CD4-positive, alpha-beta T cell (primary cell): ENCODE results near the gene GJC3. TPM values are rescaled to one million over a fixed set of nuclear protein-coding genes. Genes with fewer than 3 reads are reported as not detected.

Experiments
- ATAC-seq: fragments of 200-7000 bp; cut with Tn5 transposase; one replicate; pipeline ENCODE4 v1.10.0; 2022; ENCODE audit warnings: mild to moderate bottlenecking; ENCODE audit not compliant: poor library complexity
- CTCF ChIA-PET: fragments of 350-600 bp; sonication (Branson Sonifier 250); formaldehyde crosslinking; loops from one replicate; lab custom pipeline; 2021; ENCODE audit warnings: antibody characterized with exemption, inconsistent platforms; lab: Charles Lee
- POLR2A ChIA-PET: fragments of 350-600 bp; sonication (Branson Sonifier 250); formaldehyde crosslinking; loops from one replicate; lab custom pipeline; 2021; ENCODE audit warnings: antibody characterized with exemption, inconsistent platforms; lab: Charles Lee
- DNase-seq, 14 experiments: peaks; one replicate each; pipeline ENCODE4 v3.0.0-alpha.2; 2013 to 2020; ENCODE audit warnings: mixed read lengths in 2 of 14
- H3K27ac ChIP-seq, 2 donors: one replicate each; pipeline versions ENCODE4 v1.5.1 to v1.7.0; 2013; ENCODE audit warnings: low read length in 2 of 2, low read depth in 1 of 2, mild to moderate bottlenecking in 1 of 2
- H3K27me3 ChIP-seq, 2 experiments: 1 replicate in 1 of 2; 2 replicates in 1 of 2; pipeline versions ENCODE4 v1.6.1 to v1.7.0; 2013; ENCODE audit warnings: low read length in 2 of 2, control low read depth in 1 of 2, mild to moderate bottlenecking in 1 of 2, moderate library complexity in 1 of 2; ENCODE audit not compliant: insufficient read depth in 2 of 2, control insufficient read depth in 1 of 2
- H3K36me3 ChIP-seq: one replicate; pipeline ENCODE4 v1.6.1; 2013; ENCODE audit warnings: low read length, control low read depth; ENCODE audit not compliant: insufficient read depth
- H3K4me1 ChIP-seq: one replicate; pipeline ENCODE4 v1.6.1; 2013; ENCODE audit warnings: low read length, control low read depth; ENCODE audit not compliant: insufficient read depth
- H3K4me3 ChIP-seq: one replicate; pipeline ENCODE4 v1.5.1; 2013; ENCODE audit warnings: mild to moderate bottlenecking, low read length, moderate library complexity
- H3K9me3 ChIP-seq, 2 experiments: 1 replicate in 1 of 2; 2 replicates in 1 of 2; pipeline versions ENCODE4 v1.6.1 to v1.7.0; 2013; ENCODE audit warnings: low read length in 2 of 2, mild to moderate bottlenecking in 2 of 2, control low read depth in 1 of 2, moderate library complexity in 1 of 2; ENCODE audit not compliant: control insufficient read depth in 1 of 2, insufficient read depth in 1 of 2
- H3K27ac Mint-ChIP-seq: one replicate; pipeline ENCODE4 v1.8.0; 2020; ENCODE audit warnings: mixed read lengths
- H3K27me3 Mint-ChIP-seq: one replicate; pipeline ENCODE4 v1.8.0; 2021; ENCODE audit warnings: mixed read lengths
- H3K36me3 Mint-ChIP-seq: one replicate; pipeline ENCODE4 v1.8.0; 2021; ENCODE audit warnings: low read depth, mixed read lengths
- H3K4me1 Mint-ChIP-seq: one replicate; pipeline ENCODE4 v1.8.0; 2021; ENCODE audit warnings: low read depth, mixed read lengths
- H3K4me3 Mint-ChIP-seq: one replicate; pipeline ENCODE4 v1.8.0; 2020; ENCODE audit warnings: mild to moderate bottlenecking, mixed read lengths
- H3K9me3 Mint-ChIP-seq: one replicate; pipeline ENCODE4 v1.8.0; 2020; ENCODE audit warnings: mixed read lengths
- intact Hi-C, 2 experiments: fragments of 100-400 bp; cut with DNase I in 1 of 2; cut with micrococcal nuclease in 1 of 2; formaldehyde crosslinking; loops; one replicate each; pipeline versions ENCODE4 v1.15.1 to v1.9.0; 2023 to 2025; cut with DNase I, micrococcal nuclease
- total RNA-seq, 174 experiments: library from RNA in 2 of 174; stranded (reverse) in 2 of 174; gene quantifications; one replicate each; pipeline ENCODE4 v1.2.3 and lab custom pipeline; 2021 to 2026
- TF ChIP-seq, protein P1 (sequence below): fragments of 200-600 bp; IDR thresholded peaks from one replicate; pipeline ENCODE4 v1.8.0; 2022; ENCODE audit warnings: antibody characterized with exemption, mild to moderate bottlenecking

The GJC3 gene
- total RNA-seq, 2 experiments from 2014 or later: 0.25 to 0.36 TPM

DNA sequence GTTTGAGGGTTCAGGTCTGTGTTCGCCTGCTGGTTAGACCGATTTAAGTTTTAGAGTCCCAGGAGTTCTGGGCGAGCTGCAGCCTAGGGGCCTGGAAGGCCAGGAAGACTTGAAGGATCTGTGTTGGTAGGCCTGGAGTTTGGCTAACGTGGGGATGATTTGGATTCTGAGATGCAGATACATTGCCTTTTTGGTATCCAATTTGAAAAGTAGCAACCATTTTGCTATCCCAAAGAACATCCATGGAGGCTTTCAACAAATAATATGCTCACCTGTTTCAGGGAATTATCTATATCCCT, 9.7 kb downstream of the GJC3 start:
- intact Hi-C loops: loop anchor here (5.0 to 10.0 kb wide), 4 partner anchors 133 to 508 kb away; partner anchors contain the start of genes COPS6 (in 1 of the 2), MEPCE (in 1 of the 2), ZCWPW1 (in 1 of the 2) and ZNF3 (in 1 of the 2)
- no peak for DNase-seq

DNA sequence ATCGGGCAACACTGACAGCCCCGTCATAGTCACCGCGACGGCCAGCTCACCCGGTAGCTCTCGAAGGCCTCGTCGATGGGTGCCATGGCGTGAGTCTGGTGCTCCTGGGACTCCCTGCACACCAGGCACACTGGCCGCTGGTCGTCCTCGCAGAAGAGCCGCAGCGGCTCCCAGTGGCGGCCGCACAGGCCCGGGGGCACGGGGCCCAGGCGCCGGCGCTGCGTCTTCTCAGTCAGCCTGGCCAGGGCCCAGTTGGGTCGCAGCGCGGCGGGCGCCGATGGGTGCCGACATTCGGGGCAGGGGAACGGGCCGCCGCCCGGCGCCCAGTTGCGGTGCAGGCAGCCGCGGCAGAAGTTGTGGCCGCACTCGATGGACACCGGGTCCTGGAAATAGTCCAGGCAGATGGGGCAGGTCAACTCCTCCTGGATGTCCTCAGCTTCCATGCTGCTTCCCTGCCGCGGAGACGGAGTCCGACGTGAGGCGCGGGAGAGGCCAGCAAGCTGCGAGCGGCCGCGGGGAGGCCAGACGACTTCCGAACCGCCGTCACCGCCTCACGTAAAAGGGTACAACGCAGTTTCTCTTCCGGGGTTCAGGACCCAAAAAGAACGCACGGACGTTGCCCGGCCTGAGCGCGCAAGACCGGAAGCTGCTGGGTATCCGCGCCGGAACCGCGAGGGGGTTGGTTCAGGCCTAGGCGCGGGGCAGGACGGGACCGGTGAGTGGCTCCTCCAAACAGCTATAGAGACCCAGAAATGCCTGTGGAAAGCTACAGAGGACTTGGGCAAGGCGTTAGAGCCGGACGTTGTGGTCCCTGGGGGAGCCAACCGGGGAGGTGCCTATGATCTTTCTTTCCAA, 10.2 kb downstream of the GJC3 start, which contains the start of gene TRIM4:
Gene TRIM4 (minus strand): TSS at position 572 of the 855 bp plus-strand sequence. CDS start 129 bp downstream, at position 443.
- H3K36me3 Mint-ChIP-seq: peaks cover 50% of the 10 kb centered on the region
- TF ChIP-seq, protein P1, sequence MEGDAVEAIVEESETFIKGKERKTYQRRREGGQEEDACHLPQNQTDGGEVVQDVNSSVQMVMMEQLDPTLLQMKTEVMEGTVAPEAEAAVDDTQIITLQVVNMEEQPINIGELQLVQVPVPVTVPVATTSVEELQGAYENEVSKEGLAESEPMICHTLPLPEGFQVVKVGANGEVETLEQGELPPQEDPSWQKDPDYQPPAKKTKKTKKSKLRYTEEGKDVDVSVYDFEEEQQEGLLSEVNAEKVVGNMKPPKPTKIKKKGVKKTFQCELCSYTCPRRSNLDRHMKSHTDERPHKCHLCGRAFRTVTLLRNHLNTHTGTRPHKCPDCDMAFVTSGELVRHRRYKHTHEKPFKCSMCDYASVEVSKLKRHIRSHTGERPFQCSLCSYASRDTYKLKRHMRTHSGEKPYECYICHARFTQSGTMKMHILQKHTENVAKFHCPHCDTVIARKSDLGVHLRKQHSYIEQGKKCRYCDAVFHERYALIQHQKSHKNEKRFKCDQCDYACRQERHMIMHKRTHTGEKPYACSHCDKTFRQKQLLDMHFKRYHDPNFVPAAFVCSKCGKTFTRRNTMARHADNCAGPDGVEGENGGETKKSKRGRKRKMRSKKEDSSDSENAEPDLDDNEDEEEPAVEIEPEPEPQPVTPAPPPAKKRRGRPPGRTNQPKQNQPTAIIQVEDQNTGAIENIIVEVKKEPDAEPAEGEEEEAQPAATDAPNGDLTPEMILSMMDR: peak; percentile 13
- peak within 1 kb of the TSS; percentile 80 for H3K4me3 ChIP-seq
- no peaks in the 10 kb centered on the region for H3K27me3 Mint-ChIP-seq
- no peaks in the 10 kb centered on the region for H3K27me3 ChIP-seq
- peak within 1 kb of the TSS; percentile 98 for H3K27ac Mint-ChIP-seq
- ATAC-seq (peak; percentile 97), DNase-seq (peak; percentile 78 to 95 (median 86))
- peaks cover 15% of the 10 kb centered on the region for H3K36me3 ChIP-seq
- peaks cover 61% of the 10 kb centered on the region for H3K4me1 Mint-ChIP-seq
- ChIA-PET CTCF (interaction anchor here (0.6 to 1.0 kb wide), 4 partner anchors 10 to 395 kb away, joined by 3 to 5 read pairs (median 3); partner anchors contain the start of gene GJC3), POLR2A (interaction anchor here (0.6 to 3.2 kb wide), 38 partner anchors 10 to 956 kb away, joined by 3 to 35 read pairs (median 4); partner anchors contain the start of genes AP4M1, BUD31, COPS6 and GJC3)
- H3K27ac ChIP-seq: peak within 1 kb of the TSS; percentile 78 to 80
- H3K9me3 Mint-ChIP-seq: no peaks in the 10 kb centered on the region
- H3K4me1 ChIP-seq: peaks cover 39% of the 10 kb centered on the region
- intact Hi-C loops: loop anchor here (5.0 to 10.0 kb wide), 4 partner anchors 133 to 508 kb away; partner anchors contain the start of genes COPS6 (in 1 of the 2), MEPCE (in 1 of the 2), ZCWPW1 (in 1 of the 2) and ZNF3 (in 1 of the 2)
- H3K4me3 Mint-ChIP-seq: peak within 1 kb of the TSS; percentile 97
- no peaks in the 10 kb centered on the region for H3K9me3 ChIP-seq

More for the DNA sequence above, 9.7 kb downstream of the GJC3 start:
- H3K9me3 Mint-ChIP-seq: no peaks in the 10 kb centered on the region
- Histone ChIP-seq H3K36me3 (peaks cover 15% of the 10 kb centered on the region), H3K4me3 (peak overlapping the region; percentile 80), H3K27ac (peak overlapping the region; percentile 78 to 80), H3K4me1 (peaks cover 35% of the 10 kb centered on the region), H3K9me3 (no peaks in the 10 kb centered on the region), H3K27me3 (no peaks in the 10 kb centered on the region)
- ChIA-PET POLR2A (interaction anchor here (0.7 to 3.2 kb wide), 35 partner anchors 10 to 955 kb away, joined by 3 to 35 read pairs (median 5); partner anchors contain the start of genes AP4M1, BUD31, COPS6 and GJC3), CTCF (interaction anchor here (0.6 to 1.0 kb wide), 2 partner anchors 10 to 102 kb away, joined by 3 to 5 read pairs; partner anchors contain the start of gene GJC3)
- no peaks in the 10 kb centered on the region for H3K27me3 Mint-ChIP-seq
- peaks cover 56% of the 10 kb centered on the region for H3K4me1 Mint-ChIP-seq
- no peak for ATAC-seq
- peak overlapping the region; percentile 97 for H3K4me3 Mint-ChIP-seq
- peaks cover 44% of the 10 kb centered on the region for H3K36me3 Mint-ChIP-seq
- peak overlapping the region; percentile 98 for H3K27ac Mint-ChIP-seq
- TF ChIP-seq, protein P1: no peak

DNA sequence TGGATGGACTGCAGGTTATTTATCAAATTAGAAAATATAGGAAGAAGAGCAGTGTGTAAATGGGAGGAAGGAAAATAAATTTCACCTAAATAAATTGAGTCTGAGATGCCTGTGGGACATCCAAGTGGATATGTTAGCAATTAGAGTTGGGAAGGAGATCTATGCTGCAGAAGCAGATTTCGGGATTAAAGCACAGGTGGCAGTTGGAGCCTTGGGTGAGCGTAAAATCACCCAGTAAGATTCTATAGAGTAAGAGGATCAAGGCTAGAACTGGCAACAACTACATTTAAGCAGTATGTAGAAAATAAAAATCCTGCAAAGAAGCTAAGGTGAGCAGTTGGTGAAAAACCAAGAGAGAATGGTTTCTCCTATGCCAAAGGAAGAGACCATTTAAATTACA, 18.4 kb downstream of the GJC3 start:
- DNase-seq (no peak), ATAC-seq (no peak)
- H3K36me3 ChIP-seq: peaks cover 54% of the 10 kb centered on the region
- CTCF ChIA-PET: interaction anchor here (1.2 kb wide), 1 partner anchor 69 kb away, joined by 3 read pairs; no protein-coding TSS in a partner anchor
- Mint-ChIP-seq H3K36me3 (peaks cover 89% of the 10 kb centered on the region), H3K27ac (no peak overlapping the region), H3K4me3 (no peak overlapping the region), H3K9me3 (no peaks in the 10 kb centered on the region), H3K27me3 (no peaks in the 10 kb centered on the region), H3K4me1 (peaks cover 67% of the 10 kb centered on the region)
- no peaks in the 10 kb centered on the region for H3K27me3 ChIP-seq
- POLR2A ChIA-PET: no interaction called here
- no peak overlapping the region for H3K27ac ChIP-seq
- intact Hi-C loops: loop anchor here (5.0 to 10.0 kb wide), 3 partner anchors 144 to 174 kb away; partner anchors contain the start of genes ZNF3 (in 2 of the 2) and COPS6 (in 1 of the 2)
- no peaks in the 10 kb centered on the region for H3K9me3 ChIP-seq
- no peak overlapping the region for H3K4me3 ChIP-seq
- peaks cover 13% of the 10 kb centered on the region for H3K4me1 ChIP-seq
- TF ChIP-seq, protein P1: no peak
